DND-41 (cell line): ENCODE data around the gene MIOS.

ENCODE experiments used
- EZH2 ChIP-seq: IDR thresholded peaks from 3 replicates; pipeline ENCODE4 v1.6.1; 2012; ENCODE audit warnings: borderline replicate concordance, low read depth, mild to moderate bottlenecking, moderate library complexity, low read length, inconsistent platforms; ENCODE audit not compliant: severe bottlenecking
- TF ChIP-seq, protein P1 (sequence below): IDR thresholded peaks from 2 replicates; pipeline ENCODE4 v1.5.1; 2012; ENCODE audit warnings: borderline replicate concordance, low read length, moderate library complexity, mild to moderate bottlenecking; ENCODE audit not compliant: poor library complexity, severe bottlenecking; ENCODE audit errors: extremely low read depth

DNA sequence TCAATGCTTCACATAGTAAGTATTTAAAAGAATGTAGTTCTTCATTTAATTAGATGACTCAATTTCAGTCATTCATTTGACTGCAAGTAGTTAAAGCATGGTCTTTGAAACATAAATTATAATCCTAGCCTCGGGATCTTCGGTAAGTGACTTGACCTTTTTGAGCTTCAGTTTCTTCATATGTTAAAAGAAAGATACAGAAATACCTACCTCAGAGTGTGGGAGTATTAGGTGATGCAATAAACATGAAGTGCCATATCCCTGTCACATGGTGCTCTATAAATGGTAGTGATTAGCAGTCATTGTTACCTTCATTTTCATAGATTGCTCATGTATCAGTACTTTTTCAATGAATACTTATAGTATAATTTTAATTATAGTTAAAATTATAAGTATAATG is 42.6 kb downstream of the MIOS start:
- TF ChIP-seq, protein P1, sequence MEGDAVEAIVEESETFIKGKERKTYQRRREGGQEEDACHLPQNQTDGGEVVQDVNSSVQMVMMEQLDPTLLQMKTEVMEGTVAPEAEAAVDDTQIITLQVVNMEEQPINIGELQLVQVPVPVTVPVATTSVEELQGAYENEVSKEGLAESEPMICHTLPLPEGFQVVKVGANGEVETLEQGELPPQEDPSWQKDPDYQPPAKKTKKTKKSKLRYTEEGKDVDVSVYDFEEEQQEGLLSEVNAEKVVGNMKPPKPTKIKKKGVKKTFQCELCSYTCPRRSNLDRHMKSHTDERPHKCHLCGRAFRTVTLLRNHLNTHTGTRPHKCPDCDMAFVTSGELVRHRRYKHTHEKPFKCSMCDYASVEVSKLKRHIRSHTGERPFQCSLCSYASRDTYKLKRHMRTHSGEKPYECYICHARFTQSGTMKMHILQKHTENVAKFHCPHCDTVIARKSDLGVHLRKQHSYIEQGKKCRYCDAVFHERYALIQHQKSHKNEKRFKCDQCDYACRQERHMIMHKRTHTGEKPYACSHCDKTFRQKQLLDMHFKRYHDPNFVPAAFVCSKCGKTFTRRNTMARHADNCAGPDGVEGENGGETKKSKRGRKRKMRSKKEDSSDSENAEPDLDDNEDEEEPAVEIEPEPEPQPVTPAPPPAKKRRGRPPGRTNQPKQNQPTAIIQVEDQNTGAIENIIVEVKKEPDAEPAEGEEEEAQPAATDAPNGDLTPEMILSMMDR, result no peak
- no peak for TF ChIP-seq EZH2
